Stimulated activated CD4-positive, alpha-beta T cell treated with anti-CD3 and anti-CD28 coated beads, TNF-alpha, amount 100 ng/mL, for 24 hours (primary cell): ENCODE measurements around the gene HES5.

Experiments used
- DNase-seq, 3 experiments: peaks; one replicate each; pipeline ENCODE4 v3.0.0-alpha.2; 2020; ENCODE audit warnings: low read depth in 3 of 3

The HES5 gene

DNA sequence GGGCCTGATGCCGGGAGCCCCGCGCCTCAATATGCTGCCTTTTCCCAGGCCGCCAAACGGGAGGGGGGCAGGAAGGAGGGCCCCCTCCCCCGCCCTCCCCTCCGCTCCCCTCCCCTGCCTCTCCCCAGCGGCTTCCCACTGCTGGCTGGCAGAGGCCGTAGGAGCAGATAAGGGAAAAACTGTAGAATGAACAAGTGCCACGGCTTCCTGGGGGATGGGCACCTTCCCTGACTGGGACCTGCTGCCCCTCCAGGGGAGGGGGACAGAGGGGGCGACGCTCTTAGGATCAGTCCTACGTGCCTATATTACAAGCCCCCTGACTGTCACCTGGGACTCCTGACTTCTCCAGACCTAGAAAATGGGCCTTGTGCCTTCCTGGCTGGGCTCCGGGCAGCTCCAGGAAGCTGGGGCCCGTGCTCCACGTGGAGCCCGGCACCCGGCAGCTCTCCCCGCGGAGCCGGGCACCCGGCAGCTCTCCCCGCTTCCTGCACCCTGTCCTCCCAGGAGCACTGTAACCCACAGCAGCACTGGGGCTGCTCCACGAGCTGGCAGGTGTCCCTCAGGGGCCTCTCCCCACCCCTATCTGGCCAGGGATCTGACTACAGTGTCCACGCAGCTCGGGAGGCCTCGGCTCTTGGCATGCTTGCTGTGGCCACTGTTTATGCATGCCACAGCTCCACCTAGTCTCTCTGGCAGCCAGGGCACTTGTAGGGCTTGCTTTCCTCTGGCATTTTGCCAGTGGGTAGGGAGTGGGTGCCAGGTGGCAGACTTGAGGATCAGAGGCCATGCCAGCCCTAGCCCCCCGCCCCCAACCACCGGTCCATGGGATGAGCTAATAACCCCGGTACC is 674 bp upstream of the HES5 start:
- DNase-seq, result no peak

GRCh38 chr1:2528966-2529783 is 888 bp downstream of the HES5 start:
- DNase-seq, result peak in 1 of 3 experiments; percentile 42

GRCh38 chr1:2528611-2528965 is 1.5 kb downstream of the HES5 start:
- DNase-seq, result no peak

GRCh38 chr1:2528016-2528415 is 2.0 kb downstream of the HES5 start:
- DNase-seq, result no peak

DNA sequence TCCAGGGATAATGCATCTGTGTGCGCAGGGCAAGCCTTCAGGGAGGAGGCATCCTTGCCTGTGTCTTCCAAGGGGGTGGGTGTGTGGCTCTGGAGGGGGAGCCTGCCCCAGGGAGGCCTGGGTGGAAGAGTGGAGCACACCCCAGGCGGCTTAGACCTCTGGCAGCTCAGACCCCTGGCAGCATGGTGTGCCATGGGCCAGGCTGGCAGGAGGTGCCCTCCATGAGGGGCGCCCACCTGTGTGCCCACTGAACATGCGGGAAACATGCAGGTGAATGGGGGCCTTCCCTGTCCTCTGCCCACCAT is 2.6 kb downstream of the HES5 start:
- no peak for DNase-seq

- peak; percentile 45 to 70 (median 46) for DNase-seq
Observed at GRCh38 chr1:2526824-2527555, 3.1 kb downstream of the HES5 start.

GRCh38 chr1:2525920-2526823 is 3.9 kb downstream of the HES5 start, which contains the start of gene PANK4:
TSS of gene PANK4 (minus strand) at chr1:2526596. CDS start at chr1:2526587, 9 bp downstream.
- DNase-seq, result peak; percentile 76 to 84 (median 83)

GRCh38 chr1:2525572-2525919 is 4.5 kb downstream of the HES5 start:
- no peak for DNase-seq

- peak in 1 of 3 experiments; percentile 25 for DNase-seq
Observed at GRCh38 chr1:2523891-2524609, 6.0 kb downstream of the HES5 start.

- DNase-seq, result no peak
Observed at GRCh38 chr1:2523191-2523890, 6.7 kb downstream of the HES5 start.

DNA sequence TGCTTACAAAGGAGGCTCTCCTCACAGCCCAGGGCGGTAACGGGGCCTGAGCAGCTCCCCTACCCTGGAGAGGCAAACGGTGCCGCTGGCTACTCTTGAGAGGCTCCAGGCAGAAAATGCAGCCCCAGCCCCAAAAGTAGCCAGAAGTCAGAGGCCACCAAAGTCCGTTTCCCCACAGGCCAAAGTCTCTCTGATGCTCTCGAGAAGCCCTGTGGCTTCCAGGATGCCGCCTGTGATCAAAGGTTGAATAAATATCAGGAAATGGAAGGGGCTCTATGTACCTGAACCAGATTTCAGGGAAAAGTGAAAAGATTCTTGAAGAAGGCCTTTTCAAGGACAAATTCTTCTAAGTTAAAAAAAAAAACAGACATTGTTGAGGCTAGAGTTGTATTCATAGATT is 7.8 kb downstream of the HES5 start:
- DNase-seq, result no peak

DNA sequence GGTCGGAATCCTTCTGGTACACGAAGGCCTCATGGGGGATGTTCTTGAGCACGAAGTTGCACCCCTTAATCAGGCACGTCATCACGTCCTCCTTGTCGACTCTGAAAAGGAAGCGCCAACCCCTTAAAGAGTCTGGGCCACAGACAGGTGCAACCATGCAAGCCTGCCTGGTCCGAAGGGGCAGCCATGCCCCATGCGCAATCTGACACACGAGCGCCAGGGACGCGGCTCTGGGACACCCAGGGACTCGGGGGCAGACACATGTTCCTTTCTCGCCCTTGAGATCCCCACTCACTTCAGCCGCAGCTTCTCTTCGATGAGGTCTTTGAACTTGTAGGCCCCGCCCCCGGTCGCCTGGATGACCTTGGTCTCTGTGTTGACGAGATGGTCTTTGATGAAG is 9.3 kb downstream of the HES5 start:
- no peak for DNase-seq

DNA sequence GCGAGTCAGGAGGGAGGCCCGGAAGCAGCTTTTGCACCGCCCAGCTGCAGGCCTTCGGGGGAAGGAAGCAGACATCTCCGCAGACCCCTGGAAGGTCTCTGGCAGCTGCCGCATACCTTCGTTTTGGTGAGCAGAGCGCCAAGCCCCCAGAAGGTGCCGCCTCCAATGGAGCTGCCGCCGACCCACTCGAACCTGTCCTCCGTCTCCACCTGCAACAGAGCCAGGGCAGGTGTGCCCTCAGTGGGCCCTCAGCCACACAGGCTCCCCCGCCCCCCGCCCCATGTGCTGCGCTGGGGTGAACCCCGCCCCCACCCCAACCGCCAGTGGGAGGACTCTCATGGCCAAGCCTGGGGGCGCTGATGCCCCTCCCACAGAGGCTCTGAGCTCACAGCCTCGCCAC is 9.9 kb downstream of the HES5 start:
- DNase-seq, result no peak

- DNase-seq, result no peak
Observed at GRCh38 chr1:2519729-2520128, 10.3 kb downstream of the HES5 start.

DNA sequence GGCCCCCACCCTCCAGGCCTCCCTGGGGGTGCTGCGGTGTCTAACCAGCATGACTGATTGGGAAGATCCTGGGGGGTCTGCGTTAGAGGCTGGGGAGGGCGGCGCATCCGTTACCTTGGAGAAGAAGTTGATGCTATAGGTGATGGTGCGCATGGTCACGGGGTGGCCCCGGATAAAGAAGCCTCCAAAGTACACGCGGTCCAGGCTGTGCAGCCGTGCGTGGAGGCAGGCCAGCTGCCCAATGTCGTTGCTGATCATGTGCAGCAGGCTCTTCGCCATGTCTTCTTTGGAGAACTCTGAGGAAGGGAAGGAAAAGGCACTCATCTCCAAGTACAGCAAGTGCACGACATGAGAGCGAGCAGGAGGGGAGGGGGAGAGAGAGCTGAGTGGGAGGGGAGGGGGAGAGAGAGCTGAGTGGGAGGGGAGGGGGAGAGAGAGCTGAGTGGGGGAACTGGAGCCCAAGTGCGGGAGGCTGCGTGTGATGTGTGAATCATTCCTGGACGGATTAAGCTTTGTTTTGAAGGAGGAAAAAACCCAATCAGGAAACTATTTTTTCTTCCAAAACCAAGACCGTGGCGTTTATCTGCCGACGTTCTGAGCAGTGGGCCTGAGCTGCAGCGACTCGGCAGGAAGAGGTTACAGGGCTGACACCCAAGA is 10.9 kb downstream of the HES5 start:
- DNase-seq, result no peak

DNA sequence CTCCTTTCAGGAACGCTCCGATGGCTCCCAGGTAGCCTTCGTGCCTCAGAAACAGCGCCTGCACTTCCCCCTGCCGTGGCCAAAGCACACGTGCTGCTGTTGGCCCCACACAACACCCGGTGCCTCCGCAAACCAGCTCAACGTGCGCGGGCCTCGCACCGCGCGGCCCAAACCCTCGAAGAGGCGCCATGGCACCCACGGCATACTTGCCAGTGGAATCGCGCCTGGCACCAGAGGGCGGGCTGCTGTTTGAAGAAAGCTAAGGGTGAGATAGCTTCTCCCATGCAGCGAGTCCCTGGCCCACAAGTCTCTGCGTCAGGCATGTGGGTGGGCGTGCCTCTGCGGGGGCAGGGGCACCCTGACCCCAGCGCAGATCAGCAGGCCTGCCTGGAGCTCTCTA is 11.5 kb downstream of the HES5 start:
- no peak for DNase-seq

DNA sequence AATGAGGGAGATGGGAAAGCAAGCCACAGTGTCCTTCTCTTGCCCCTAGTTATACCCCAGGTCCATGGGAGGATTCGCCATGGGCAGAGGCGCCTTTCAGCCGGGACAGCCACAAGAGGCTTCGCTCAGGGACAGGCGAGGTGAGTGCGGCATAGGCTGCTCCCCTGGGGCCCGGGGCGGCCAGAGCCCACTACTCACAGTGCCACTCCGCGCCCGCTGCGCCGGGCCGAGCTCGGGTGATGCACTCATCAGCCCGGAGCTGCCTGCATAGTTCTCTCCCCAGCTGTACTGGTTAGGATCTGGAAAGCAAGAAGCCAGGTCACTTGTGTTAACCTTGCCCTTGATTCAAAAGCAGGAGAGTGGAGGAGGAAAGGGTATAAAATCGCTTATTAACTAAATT is 12.1 kb downstream of the HES5 start:
- DNase-seq, result no peak

GRCh38 chr1:2516946-2517345 is 13.1 kb downstream of the HES5 start:
- DNase-seq, result no peak

DNA sequence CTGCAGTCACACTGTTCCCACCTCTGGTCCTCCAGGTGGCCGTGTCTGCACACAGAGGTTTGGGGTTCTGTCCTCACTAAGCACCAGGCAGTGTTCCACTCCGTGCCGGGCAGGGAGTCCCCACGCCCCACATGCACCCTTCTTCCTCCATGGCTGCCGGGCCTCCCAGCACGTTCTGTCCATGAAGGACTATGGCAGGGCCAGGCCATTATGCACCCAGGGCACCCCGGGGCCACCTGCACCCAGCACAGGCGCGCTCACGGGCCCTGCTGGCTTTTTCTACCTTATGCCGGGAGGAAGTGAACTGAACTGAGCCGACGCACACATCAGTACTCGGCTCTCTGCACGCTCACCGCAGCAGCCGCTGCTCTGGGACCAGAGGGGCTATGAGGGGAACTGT is 13.9 kb downstream of the HES5 start:
- DNase-seq, result no peak

DNA sequence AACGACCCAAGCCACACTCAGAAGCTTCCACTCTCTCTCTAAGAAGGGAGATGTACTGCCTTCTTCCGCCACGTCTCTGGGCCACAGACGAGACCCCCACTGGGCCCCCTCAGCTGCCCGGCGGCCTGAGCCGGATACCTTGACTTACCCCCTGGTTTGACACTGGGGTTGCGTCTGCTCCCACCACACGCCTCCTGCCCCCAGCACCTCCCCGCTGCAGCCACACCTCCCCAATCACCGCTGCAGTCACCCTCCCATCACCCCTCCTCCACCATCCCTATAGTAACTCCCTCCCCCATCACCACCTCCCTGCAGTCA is 14.3 kb downstream of the HES5 start:
- DNase-seq, result no peak
